Neural progenitor cell (in vitro differentiated cells): ENCODE measurements around the gene COL23A1.

Experiments
- CTCF ChIP-seq: fragments of 200-600 bp; sonication (generic); IDR thresholded peaks from 2 replicates; pipeline ENCODE4 v1.5.1; 2017; ENCODE audit warnings: antibody characterized with exemption, mild to moderate bottlenecking
- EZH2 ChIP-seq: fragments of 200-600 bp; sonication (generic); IDR thresholded peaks from 2 replicates; pipeline ENCODE4 v1.6.1; 2017; ENCODE audit warnings: antibody characterized with exemption, mild to moderate bottlenecking, moderate library complexity

DNA sequence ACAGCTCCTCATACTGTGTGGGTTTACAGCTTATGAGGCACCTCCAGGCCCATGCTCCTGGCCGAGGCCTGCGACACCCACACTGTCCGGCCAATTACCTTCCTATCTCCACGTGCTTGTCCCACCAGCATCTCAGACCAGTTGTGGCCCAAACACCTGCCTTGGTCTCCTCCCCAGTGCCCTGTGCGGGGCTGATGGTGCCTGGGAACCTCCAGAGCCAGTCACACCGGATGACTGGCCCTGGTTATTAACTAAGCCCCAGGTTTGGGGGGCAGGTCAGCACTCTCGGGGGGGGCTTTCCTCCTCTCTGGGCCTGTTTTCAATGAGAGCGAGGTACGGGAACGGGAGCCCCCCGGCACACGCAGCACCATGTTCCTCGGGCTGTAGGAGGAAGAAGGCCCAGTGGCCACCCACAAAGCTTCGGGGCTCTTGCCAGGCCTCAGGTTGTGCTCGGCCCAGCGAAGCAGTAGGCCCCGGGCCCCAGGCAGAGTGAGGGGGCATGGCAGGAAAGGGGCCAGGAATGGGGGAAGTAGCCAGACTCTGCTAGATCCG is 281.6 kb downstream of the COL23A1 start:
- TF ChIP-seq CTCF (no peak), EZH2 (no peak)
